C4-2B (cell line): Measurements from ENCODE around the gene GPR68.

Experiments
- H3K27ac ChIP-seq: fragments of 450-650 bp; 2 replicates; pipeline ENCODE4 v1.5.1; 2017
- ZFX ChIP-seq: fragments of 450-650 bp; IDR thresholded peaks from 2 replicates; pipeline ENCODE4 v1.6.1; 2017
- TF ChIP-seq, protein P1 (sequence below): fragments of 450-650 bp; conservative IDR thresholded peaks from 2 replicates; pipeline ENCODE4 v1.5.1; 2017; ENCODE audit warnings: mild to moderate bottlenecking

Gene GPR68

DNA sequence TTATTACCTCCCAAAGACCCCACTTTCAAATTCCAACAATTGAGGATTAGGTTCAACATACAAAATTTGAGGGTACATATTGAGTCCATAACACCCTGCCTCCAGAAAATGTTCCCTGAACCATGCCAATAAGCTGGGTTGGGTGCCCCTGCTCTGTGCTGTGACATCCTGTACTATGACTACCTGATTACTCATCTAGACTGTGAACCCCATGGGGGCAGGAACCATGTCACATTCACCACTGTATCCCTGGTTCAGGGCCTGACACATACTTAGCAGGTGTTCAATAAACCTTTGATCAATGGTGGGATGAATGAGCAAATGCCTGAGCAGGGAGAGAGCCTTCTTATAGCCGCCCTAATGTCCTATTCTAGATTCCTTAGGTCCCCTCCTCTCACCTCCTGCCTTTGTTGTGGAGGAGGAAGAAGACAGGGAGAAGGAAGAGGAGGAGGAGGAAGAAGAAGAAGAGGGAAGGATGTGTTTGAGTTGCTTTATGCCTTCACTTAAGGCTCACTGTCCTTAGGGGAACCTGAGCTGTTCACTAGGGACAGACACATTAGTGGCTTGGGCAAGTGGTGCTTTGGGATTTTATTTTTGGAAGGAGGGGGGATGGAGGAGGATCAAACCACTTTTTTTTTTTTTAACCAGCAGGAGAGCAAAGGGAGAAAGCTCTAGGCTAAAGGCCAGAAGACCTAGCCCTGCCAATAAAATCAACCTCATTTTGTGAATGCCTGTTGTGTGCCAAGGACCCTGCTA is 21.3 kb downstream of the GPR68 start:
- TF ChIP-seq ZFX: no peak
- TF ChIP-seq, protein P1, sequence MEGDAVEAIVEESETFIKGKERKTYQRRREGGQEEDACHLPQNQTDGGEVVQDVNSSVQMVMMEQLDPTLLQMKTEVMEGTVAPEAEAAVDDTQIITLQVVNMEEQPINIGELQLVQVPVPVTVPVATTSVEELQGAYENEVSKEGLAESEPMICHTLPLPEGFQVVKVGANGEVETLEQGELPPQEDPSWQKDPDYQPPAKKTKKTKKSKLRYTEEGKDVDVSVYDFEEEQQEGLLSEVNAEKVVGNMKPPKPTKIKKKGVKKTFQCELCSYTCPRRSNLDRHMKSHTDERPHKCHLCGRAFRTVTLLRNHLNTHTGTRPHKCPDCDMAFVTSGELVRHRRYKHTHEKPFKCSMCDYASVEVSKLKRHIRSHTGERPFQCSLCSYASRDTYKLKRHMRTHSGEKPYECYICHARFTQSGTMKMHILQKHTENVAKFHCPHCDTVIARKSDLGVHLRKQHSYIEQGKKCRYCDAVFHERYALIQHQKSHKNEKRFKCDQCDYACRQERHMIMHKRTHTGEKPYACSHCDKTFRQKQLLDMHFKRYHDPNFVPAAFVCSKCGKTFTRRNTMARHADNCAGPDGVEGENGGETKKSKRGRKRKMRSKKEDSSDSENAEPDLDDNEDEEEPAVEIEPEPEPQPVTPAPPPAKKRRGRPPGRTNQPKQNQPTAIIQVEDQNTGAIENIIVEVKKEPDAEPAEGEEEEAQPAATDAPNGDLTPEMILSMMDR: no peak
- H3K27ac ChIP-seq: no peak overlapping the region

DNA sequence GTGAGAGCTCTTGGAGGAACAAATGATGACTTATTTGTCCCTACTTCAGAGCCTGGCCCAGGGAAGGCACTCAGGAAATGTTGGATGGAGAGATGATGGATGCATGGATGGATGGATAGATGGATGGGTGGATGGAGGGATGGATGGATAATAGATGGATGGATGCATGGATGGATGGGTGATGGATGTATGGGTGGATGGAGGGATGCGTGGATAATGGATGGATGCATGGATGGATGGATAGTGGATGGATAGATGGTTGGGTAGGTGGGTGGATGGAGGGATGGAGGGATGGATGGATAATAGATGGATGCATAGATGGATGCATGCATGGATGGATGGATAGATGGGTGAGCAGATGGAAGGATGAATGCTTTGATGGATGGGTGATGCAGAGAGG is 23.2 kb downstream of the GPR68 start:
- no peak overlapping the region for H3K27ac ChIP-seq
- TF ChIP-seq ZFX: no peak
- TF ChIP-seq, protein P1: no peak

DNA sequence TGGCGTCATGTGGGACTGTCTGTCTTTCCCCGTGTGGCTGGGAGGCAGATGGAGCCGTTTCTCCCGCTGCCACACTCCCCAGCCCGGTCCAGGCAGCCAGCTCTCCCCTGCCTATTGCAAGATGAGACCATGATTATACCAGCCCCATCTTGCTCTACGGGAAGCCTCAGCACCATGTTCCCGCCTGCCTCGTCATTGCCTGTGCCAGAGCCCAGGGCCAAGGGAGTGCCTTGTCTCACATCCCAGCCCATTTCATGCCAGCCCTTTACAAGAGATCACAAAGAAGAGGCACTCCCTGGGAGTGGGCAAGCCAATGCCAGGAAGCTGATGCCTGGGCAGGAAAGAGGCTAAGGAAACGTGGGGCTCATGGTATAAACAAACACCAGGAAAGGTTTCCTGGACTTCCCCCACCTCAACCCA is 23.9 kb downstream of the GPR68 start:
- TF ChIP-seq ZFX: no peak
- TF ChIP-seq, protein P1: no peak
- no peak overlapping the region for H3K27ac ChIP-seq

DNA sequence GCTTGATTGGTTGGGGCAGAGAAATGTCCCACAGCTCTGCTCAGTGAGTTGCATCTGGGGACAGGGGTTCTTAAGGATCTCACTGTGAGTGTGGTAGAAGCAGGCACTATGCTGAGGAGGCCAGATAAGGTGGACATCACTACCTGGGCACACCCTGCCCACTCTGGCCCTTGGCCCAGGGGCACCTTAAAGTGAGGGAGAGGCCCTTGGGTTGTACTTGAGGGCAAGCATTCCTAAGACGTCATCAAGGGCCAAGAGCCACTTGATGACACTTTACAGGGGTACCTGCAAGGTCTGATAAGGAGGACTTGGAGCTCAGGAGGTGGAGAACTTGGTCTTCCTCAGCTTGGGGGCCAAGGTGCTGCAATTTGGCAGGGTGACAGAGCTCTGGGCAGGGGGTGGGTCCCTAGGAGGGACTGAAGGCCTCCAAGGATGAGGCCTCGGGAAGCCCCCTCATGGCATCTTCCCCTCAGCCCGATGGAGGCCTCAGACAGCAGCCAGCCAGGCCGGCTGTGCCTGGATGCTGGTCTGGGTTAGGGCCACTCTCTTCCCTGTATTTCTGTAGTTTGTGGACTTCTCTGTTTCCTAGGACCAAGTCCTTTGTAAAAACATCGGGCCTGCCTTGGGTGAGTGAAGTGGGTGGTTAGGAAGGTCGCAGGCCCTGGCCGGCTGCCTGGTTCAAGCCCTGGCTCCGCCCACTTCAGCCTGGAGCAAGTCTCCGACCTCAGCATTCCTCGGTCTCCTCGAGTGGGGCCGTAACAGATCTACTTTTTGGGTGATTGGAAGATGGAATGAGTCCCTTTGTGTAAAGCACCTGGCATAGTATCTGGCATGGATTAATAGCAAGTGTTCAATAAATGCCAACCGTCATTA is 24.8 kb downstream of the GPR68 start:
- TF ChIP-seq, protein P1: no peak
- no peak for TF ChIP-seq ZFX
- no peak overlapping the region for H3K27ac ChIP-seq

DNA sequence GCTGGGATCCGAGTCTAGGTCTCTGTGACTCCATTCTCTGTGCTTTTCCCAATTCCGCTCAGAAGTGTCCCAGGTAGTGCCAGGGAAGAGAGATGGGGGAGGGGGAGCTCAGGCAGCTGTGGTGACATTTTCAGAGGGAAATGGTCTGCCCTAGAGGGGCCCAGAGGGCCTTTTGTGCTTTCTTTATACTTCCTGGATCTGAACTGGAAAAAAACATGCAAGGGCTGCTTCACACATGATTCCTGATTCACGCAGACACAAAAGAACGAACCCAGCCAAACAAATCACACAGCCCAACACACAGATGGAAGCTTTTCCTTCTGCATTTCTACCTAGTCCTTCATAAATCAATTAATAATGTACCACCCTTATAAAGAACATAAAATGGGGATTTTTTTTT is 26.5 kb downstream of the GPR68 start:
- H3K27ac ChIP-seq: no peak overlapping the region
- TF ChIP-seq, protein P1: no peak
- no peak for TF ChIP-seq ZFX

DNA sequence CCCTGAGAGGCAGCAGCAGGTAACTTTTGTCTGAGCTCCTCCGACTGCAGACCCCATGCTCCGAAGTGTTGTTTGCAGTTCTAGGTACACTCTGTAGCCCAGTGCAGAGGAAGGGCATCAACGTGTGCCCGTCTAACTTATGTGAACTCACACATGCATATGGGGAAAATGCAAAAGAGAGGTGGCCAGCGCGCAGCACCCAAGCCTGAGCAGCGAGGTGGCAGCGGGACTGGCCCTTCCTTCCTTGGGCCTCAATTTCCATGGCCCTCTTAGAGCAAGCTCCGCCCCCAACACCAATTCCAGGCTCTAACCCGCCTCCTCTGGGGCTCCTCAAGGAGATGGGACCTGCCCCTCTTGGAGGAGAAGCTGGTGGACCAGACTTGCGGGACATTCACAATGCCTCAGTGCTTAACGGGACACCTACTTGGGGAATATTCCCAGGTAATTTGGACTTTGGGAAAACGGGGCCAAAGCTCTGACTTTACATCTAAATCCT is 27.7 kb downstream of the GPR68 start:
- H3K27ac ChIP-seq: no peak overlapping the region
- TF ChIP-seq, protein P1: no peak
- TF ChIP-seq ZFX: no peak

DNA sequence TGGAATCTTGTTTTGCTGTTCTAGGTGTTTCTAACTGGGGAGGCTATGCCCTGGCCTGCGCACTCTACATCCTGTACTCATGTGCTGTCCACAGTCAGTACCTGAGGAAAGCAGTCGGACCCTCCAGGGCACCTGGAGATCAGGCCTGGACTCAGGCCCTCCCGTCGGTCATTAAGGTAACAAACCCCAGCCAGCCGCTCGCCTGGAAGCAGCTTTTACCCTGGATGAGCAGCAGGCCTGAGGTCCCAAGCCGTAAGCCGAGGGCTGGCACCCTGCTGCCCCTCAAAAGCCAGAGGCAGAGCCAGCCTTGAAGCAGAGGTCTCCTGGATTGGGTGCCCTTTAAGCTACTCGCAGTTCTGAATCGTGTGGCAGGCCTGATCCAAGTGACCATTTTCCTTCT is 29.1 kb downstream of the GPR68 start:
- no peak overlapping the region for H3K27ac ChIP-seq
- TF ChIP-seq, protein P1: no peak
- TF ChIP-seq ZFX: no peak
